HG03095 (cell line): Measurements from ENCODE around the gene HCRTR1.

ENCODE experiments used
- ATAC-seq: cut with Tn5 transposase; IDR thresholded peaks from one replicate; pipeline ENCODE4 v1.9.1; 2021; ENCODE audit warnings: moderate library complexity; ENCODE audit not compliant: unreplicated experiment

The HCRTR1 gene

GRCh38 chr1:31648641-31649357 lies 31.3 kb downstream of the HCRTR1 start:
- ATAC-seq: no peak

- no peak for ATAC-seq
Observed at GRCh38 chr1:31650161-31651088, 32.9 kb downstream of the HCRTR1 start.

- no peak for ATAC-seq
Observed at GRCh38 chr1:31651089-31651420, 33.6 kb downstream of the HCRTR1 start.

- ATAC-seq: no peak
Observed at GRCh38 chr1:31651766-31652165, 34.3 kb downstream of the HCRTR1 start.

GRCh38 chr1:31652891-31653499 lies 35.5 kb downstream of the HCRTR1 start:
- ATAC-seq: no peak

- no peak for ATAC-seq
Observed at GRCh38 chr1:31653717-31654473, 36.4 kb downstream of the HCRTR1 start.

- no peak for ATAC-seq
Observed at GRCh38 chr1:31654474-31654776, 36.9 kb downstream of the HCRTR1 start.

GRCh38 chr1:31655104-31655503 lies 37.6 kb downstream of the HCRTR1 start:
- no peak for ATAC-seq

- no peak for ATAC-seq
Observed at GRCh38 chr1:31655756-31656155, 38.3 kb downstream of the HCRTR1 start.

GRCh38 chr1:31657020-31657804 lies 39.7 kb downstream of the HCRTR1 start:
- no peak for ATAC-seq

- ATAC-seq: no peak
Observed at GRCh38 chr1:31657972-31658510, 40.6 kb downstream of the HCRTR1 start.

- ATAC-seq: no peak
Observed at GRCh38 chr1:31658721-31659120, 41.2 kb downstream of the HCRTR1 start.

- no peak for ATAC-seq
Observed at GRCh38 chr1:31659889-31660288, 42.4 kb downstream of the HCRTR1 start.

GRCh38 chr1:31660871-31661455 lies 43.5 kb downstream of the HCRTR1 start:
- ATAC-seq: no peak

GRCh38 chr1:31661856-31662255 lies 44.4 kb downstream of the HCRTR1 start:
- no peak for ATAC-seq

- ATAC-seq: no peak
Observed at GRCh38 chr1:31662463-31662862, 45.0 kb downstream of the HCRTR1 start.

- ATAC-seq: no peak
Observed at GRCh38 chr1:31663622-31664452, 46.3 kb downstream of the HCRTR1 start.

- ATAC-seq: no peak
Observed at GRCh38 chr1:31664528-31664927, 47.0 kb downstream of the HCRTR1 start.
